ENCODE measurements around the gene LPP. TPM values are rescaled to one million over a fixed set of nuclear protein-coding genes. Genes with fewer than 3 reads are reported as not detected.

LPP gene
- total and polyA plus RNA-seq, 4 donors, result 11.1 to 219 (median 66.5) TPM

GRCh38 chr3:188253800-188254452 is 100.0 kb downstream of the LPP start:
- no peak overlapping the region for H3K27ac ChIP-seq (ENCODE audit: low read depth in 1 of 2, low read length in 1 of 2)

GRCh38 chr3:188254520-188255070 is 100.6 kb downstream of the LPP start:
- no peak for ATAC-seq (ENCODE audit: insufficient read depth, low FRiP score)
- Histone ChIP-seq H3K36me3 (ENCODE audit: control insufficient read depth in 4 of 4, insufficient read depth in 4 of 4, low read length in 4 of 4) (peaks cover 0 to 5% (median 2%) of the 10 kb centered on the region in 4 donors), H3K4me3 (no peak overlapping the region), H3K27ac (ENCODE audit: low read depth in 1 of 2, low read length in 1 of 2) (no peak overlapping the region), H3K9ac (ENCODE audit: insufficient read depth in 1 of 2, low read length in 2 of 2) (no peak overlapping the region), H3K9me3 (ENCODE audit: control insufficient read depth in 4 of 4, insufficient read depth in 3 of 4, low read length in 3 of 4) (no peaks in the 10 kb centered on the region), H3K4me1 (ENCODE audit: control insufficient read depth in 5 of 5, insufficient read depth in 5 of 5, low read length in 5 of 5) (peaks cover 0 to 27% (median 4%) of the 10 kb centered on the region in 5 donors), H3K27me3 (ENCODE audit: control insufficient read depth in 3 of 3, insufficient read depth in 3 of 3, low read length in 2 of 3) (no peaks in the 10 kb centered on the region)
- no peak for TF ChIP-seq CTCF (IDR thresholded peaks at IDR 0.05; ENCODE audit: control extremely low read depth, extremely low read depth)
- 85 to 93% methylated on average over 5 of the region's 5 CpGs for WGBS, 2 donors
- DNase-seq, result no peak

More at GRCh38 chr3:188253800-188254452, 100.0 kb downstream of the LPP start:
- H3K9ac ChIP-seq (ENCODE audit: insufficient read depth in 1 of 2, low read length in 2 of 2), result no peak overlapping the region
- ATAC-seq (ENCODE audit: insufficient read depth, low FRiP score), result no peak
- DNase-seq, result no peak
- WGBS, 2 donors, result 76 to 93% methylated on average over 2 of the region's 2 CpGs
- no peaks in the 10 kb centered on the region for H3K27me3 ChIP-seq (ENCODE audit: control insufficient read depth in 3 of 3, insufficient read depth in 3 of 3, low read length in 2 of 3)
- no peak overlapping the region for H3K4me3 ChIP-seq
- peaks cover 0 to 5% (median 2%) of the 10 kb centered on the region in 4 donors for H3K36me3 ChIP-seq (ENCODE audit: control insufficient read depth in 4 of 4, insufficient read depth in 4 of 4, low read length in 4 of 4)
- no peaks in the 10 kb centered on the region for H3K9me3 ChIP-seq (ENCODE audit: control insufficient read depth in 4 of 4, insufficient read depth in 3 of 4, low read length in 3 of 4)
- TF ChIP-seq CTCF (IDR thresholded peaks at IDR 0.05; ENCODE audit: control extremely low read depth, extremely low read depth), result no peak
- peaks cover 0 to 22% (median 4%) of the 10 kb centered on the region in 5 donors for H3K4me1 ChIP-seq (ENCODE audit: control insufficient read depth in 5 of 5, insufficient read depth in 5 of 5, low read length in 5 of 5)

GRCh38 chr3:188255190-188255589 is 101.2 kb downstream of the LPP start:
- Histone ChIP-seq H3K9me3 (ENCODE audit: control insufficient read depth in 4 of 4, insufficient read depth in 3 of 4, low read length in 3 of 4) (no peaks in the 10 kb centered on the region), H3K36me3 (ENCODE audit: control insufficient read depth in 4 of 4, insufficient read depth in 4 of 4, low read length in 4 of 4) (peaks cover 0 to 5% (median 2%) of the 10 kb centered on the region in 4 donors), H3K4me1 (ENCODE audit: control insufficient read depth in 5 of 5, insufficient read depth in 5 of 5, low read length in 5 of 5) (peaks cover 0 to 28% (median 4%) of the 10 kb centered on the region in 5 donors), H3K27ac (ENCODE audit: low read depth in 1 of 2, low read length in 1 of 2) (no peak overlapping the region), H3K4me3 (no peak overlapping the region), H3K9ac (ENCODE audit: insufficient read depth in 1 of 2, low read length in 2 of 2) (no peak overlapping the region), H3K27me3 (ENCODE audit: control insufficient read depth in 3 of 3, insufficient read depth in 3 of 3, low read length in 2 of 3) (no peaks in the 10 kb centered on the region)
- WGBS, 2 donors, result 96 to 98% methylated on average over 2 of the region's 2 CpGs
- no peak for DNase-seq
- TF ChIP-seq CTCF (IDR thresholded peaks at IDR 0.05; ENCODE audit: control extremely low read depth, extremely low read depth), result no peak
- no peak for ATAC-seq (ENCODE audit: insufficient read depth, low FRiP score)
